Glomerular visceral epithelial cell (primary cell): ENCODE measurements around the gene TESK1.
A peak's percentile ranks its signal among the peaks of the same experiment; 100 is the strongest.
"Not testable (repeated sequence)": the region's sequence is repeated elsewhere in the genome, so short reads cannot be mapped to it uniquely, and the experiment has no call there.

ENCODE experiments used
- DNase-seq: peaks from one replicate; pipeline ENCODE4 v3.0.0-alpha.2; 2016; ENCODE audit errors: extremely low spot score

The TESK1 gene

DNA sequence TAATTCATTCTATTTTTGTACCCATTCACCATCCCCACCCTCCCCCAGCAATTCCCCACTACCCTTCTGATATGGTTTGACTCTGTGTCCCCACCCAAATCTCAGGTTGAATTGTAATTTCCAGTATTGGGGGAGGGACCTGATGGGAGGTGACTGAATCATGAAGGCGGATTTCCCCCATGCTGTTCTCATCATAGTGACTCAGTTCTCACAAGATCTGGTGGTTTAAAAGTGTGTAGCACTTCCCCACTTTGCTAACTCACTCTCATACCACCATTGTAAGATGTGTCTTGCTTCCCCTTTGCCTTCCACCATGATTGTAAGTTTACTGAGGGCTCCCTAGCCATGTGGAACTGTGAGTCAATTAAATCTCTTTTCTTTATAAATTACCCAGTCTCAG is 25.9 kb upstream of the TESK1 start:
- DNase-seq, result no peak

DNA sequence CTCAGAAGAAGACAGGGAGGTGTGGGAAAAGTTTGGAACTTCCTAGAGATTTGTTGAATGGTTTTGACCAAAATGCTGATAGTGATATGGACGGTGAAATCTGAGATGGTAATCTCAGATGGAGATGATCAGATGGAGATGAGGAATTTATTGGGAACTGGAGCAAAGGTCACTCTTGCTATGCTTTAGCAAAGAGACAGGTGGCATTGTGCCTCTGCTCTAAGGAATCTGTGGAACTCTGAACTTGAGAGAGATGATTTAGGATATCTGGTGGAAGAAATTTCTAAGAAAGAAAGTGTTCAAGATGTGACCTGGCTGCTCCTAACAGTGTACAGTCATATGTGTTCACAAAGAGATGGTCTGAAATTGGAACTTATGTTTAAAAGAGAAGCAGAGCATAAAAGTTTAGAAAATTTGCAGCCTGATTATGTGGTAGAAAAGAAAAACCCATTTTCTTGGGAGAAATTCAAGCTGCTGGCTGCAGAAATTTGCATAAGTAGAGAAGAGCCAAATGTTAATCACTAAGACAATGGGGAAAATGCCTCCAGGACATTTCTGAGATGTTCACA is 25.3 kb upstream of the TESK1 start:
- not testable (repeated sequence) for DNase-seq

GRCh38 chr9:35583521-35583920 is 21.5 kb upstream of the TESK1 start:
- not testable (repeated sequence) for DNase-seq

DNA sequence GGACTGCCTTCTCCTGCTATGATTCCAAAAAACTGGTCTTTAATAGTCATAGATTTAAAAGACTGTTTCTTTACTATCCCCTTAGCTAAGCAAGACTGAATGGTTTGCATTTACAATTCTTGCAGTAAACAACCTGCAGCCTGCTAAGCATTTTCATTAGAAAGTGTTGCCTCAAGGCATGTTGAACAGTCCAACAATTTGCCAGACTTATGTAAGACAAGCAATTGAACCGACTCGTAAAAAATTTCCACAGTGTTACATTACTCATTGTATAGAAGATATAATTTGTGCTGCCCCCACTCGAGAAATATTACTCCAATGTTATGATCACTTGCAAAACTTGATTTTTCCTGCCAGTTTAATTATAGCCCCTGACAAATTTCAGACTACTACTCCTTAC is 20.4 kb upstream of the TESK1 start:
- not testable (repeated sequence) for DNase-seq

GRCh38 chr9:35588506-35588905 is 16.6 kb upstream of the TESK1 start:
- DNase-seq, result not testable (repeated sequence)

- DNase-seq, result no peak
Measured at GRCh38 chr9:35593581-35593980, 11.5 kb upstream of the TESK1 start.

DNA sequence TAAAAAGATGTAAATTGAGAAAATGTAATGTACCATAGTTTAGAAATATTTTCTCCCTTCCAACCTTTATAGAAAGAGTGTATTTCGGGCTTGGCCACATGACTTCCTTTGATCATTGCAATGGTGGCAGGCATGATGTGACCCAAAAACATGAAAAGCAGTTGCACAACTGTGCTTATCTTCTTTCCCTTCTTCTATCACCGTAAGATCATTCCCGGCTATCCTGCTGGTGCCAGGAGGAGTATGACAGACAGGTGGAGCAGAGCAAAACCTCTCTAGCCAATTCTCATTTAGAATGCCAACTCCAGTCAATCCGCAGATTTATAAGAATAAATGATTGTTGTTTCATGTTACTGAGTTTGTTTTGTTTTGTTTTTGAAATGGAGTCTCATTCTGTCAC is 10.6 kb upstream of the TESK1 start:
- no peak for DNase-seq

- DNase-seq, result not testable (repeated sequence)
Measured at GRCh38 chr9:35596907-35597306, 8.2 kb upstream of the TESK1 start.

- peak; percentile 9 for DNase-seq
Measured at GRCh38 chr9:35598866-35599590, 6.0 kb upstream of the TESK1 start.

DNA sequence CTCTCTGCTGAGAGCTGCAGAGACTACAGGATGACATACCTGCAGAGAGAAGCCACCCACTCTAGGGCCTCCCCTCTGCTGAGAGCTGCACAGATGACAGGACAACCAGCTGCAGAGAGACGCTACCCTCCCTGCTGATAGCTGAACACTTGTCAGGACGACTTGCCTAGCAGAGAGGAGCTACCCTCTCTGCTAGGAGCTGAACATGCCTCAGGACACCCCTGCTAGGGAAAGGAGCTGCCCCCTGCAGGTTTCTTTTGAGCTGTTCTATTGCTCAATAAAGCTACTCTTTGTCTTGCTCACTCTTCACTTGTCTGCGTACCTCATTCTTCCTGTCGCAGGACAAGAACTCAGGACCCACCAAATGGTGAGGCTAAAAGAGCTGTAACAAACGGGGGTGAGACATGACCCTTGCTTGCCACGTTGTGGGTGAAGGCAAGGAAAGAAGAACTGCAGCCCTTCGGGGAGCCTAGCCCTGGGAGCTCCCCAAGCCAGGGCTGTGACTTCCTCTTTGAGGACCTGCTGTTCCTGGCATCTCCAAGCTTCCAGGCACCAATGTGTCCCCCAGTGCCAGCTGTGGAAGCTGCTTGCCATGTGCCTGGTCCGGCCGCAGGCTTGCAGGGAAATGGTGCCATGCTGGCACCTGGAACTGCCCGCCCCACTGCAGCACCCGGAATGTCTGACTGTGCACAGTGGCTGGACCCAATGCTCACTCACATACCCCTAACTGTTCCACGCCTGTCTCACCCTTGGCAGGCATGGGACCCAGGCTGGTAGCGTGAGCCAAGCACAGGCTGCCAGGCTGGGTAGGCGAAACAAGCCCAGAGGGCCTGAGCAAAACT is 5.1 kb upstream of the TESK1 start:
- no peak for DNase-seq

DNA sequence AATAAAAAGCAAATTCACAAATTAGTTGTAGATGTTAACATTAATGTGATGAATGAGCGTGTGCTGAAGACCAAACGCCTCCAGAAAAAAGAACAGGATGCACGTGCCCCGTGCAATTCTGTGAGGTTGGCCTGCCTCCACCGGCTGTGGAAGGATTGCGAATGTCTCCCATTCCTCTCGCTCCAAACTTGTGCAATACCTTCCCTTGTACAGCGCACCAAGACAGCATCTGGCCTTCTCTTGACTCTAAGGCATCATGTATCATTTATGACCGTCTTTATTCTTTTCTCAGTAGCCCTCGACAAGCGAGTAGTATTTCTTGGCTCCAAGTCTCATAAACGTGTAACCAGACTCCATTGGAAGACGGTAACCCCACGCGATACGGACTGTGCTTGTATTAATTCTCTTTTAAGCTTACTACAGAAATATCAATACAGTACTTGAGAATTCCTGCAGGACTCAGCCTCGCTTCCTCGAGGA is 1.5 kb upstream of the TESK1 start:
- no peak for DNase-seq

DNA sequence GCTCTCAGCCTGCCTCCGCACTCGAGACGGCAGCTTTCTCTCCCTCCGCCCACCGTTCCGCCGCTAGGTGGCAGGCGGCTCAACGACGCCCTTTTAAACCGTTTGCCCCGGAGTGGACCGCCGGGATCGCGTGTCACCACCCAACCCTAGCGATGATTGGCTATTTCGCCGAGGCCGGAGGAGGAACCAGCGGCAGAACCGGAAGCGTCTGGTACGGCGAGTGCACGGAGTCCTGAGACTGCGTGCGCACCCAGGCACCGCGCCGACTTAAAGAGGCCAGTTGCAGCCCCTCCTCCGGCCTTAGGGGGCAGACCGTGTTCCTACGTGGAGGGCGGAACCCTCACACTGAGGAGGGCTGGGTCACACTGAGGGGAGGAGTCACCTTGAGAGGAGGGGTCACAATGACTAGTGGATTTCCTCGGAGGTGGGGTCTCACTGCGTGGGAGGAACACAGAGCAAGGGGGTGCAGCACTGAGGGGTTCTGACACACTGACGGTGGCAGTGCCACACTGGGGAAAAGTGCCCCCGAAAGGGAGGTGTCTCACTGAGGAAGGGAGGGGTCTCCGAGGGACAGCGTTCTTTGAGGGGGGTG is 980 bp upstream of the TESK1 start:
- DNase-seq, result peak; percentile 100

GRCh38 chr9:35605351-35606137 is 482 bp downstream of the TESK1 start:
- DNase-seq, result peak; percentile 21

DNA sequence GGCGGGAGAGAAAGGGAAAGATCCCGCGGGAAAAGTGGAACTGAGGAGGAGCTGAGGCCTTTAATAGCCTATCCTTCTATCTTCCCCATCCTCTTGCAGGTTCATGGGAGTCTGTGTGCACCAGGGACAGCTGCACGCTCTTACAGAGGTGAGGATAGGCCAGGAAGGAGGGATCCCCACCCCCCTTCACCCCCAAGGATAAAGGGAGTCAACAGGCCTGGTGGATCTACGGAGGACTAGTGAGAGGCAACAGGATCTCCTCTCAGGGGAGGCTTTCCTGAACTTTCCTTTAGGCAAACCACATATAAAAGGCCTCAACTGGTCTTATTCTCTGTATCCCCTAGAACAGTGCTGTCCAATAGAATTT is 1.1 kb downstream of the TESK1 start:
- peak; percentile 16 for DNase-seq

- no peak for DNase-seq
Measured at GRCh38 chr9:35606726-35607125, 1.7 kb downstream of the TESK1 start.

GRCh38 chr9:35608221-35608620 is 3.2 kb downstream of the TESK1 start:
- no peak for DNase-seq

DNA sequence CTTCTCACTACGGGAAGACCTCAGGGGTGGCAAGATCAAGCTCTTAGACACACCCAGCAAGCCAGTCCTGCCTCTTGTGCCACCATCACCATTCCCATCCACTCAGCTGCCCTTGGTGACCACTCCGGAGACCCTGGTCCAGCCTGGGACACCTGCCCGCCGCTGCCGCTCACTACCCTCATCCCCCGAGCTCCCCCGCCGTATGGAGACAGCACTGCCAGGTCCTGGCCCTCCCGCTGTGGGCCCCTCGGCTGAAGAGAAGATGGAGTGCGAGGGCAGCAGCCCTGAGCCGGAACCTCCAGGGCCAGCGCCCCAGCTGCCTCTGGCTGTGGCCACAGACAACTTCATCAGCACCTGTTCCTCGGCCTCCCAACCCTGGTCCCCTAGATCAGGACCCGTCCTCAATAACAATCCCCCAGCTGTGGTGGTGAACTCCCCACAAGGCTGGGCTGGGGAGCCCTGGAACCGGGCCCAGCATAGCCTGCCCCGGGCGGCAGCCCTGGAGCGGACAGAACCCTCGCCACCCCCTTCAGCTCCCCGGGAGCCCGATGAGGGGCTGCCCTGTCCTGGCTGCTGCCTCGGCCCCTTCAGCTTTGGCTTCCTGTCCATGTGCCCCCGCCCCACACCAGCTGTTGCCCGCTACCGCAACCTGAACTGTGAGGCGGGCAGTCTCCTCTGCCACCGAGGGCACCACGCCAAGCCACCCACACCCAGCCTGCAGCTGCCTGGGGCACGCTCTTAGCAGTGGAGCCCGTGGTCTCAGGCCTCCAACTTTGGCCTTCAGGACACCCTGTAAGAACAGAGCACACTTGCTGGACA is 4.1 kb downstream of the TESK1 start:
- DNase-seq, result no peak

DNA sequence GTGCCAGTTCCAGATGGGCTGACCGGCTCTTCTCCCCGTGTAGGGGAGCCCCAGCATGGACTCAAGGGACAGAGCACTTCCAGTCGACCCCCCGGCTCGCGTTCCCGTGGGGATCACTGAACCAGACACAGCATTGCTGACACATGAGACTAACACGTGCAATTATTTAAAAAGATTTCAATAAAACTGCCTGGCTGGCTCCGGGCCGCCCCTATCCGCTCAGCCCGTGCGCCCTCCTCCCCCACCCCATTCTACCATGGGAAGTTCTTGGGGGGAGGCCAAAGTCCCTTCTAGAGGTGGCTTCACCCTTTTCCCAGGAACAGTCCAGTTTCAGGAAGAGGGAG is 4.7 kb downstream of the TESK1 start:
- DNase-seq, result no peak

DNA sequence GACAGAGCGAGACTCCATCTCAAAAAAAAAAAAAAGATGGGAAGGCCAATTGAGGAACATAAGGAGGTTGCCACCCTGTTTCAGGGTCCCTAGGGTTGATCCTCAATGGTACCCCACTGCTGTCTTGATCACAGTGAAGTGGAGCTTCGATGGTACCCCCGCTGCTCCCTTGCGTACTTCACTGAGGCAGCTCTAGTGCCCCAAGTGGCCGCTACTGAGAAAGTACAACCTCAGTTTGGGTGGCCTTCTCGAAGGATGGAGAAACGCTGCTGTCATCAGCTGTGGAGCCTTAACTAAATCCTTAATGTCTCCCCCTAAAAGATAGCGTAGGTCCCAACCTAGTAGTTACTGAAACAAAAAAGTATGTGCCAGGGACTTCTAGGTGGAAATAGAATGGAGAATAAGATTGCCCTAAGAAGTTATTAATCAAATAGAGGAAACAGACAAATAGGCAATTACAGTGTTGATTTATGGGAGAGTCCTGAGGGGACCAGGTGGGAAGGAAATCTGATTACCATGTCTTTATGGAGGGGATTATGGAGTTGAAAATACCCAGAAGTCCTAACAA is 6.3 kb downstream of the TESK1 start:
- DNase-seq, result peak; percentile 28

DNA sequence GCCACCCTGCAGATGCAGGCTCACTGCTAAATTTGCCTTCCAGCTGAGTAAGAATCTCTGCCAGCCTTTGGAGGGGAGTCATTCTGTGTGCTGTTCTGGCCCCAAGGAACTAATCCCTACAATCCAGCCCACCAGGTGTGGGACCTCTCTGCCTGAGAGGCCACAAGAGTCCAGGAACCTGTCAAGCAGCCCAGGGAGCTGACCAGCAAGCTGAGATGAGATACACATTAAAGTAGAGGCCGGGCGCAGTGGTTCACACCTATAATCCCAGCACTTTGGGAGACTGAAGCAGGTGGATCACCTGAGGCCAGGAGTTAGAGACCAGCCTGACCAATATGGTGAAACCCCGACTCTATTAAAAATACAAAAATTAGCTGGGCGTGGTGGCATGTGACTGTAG is 7.0 kb downstream of the TESK1 start:
- DNase-seq, result not testable (repeated sequence)
